ENCODE data around the gene NOS1AP. TPM values are rescaled to one million over a fixed set of nuclear protein-coding genes. Genes with fewer than 3 reads are reported as not detected.

Gene NOS1AP
- total RNA-seq, 5 donors from 2014 or later (not counting 1 experiment from before 2014, with no cell fraction given) = 0.07 to 0.16 (median 0.09) TPM; not detected in 2

- no peak overlapping the region for H3K4me3 Mint-ChIP-seq
- WGBS (ENCODE audit: insufficient coverage) = 70% methylated on average over 3 of the region's 5 CpGs
- CTCF ChIA-PET = no interaction called here
- Histone ChIP-seq H3K27me3 (replicated peaks in 1 of 2; ENCODE audit: control insufficient read depth in 2 of 2, extremely low read depth in 1 of 2, insufficient read depth in 2 of 2, low read length in 1 of 2) (peaks cover 0 to 8% of the 10 kb centered on the region in 2 experiments), H3K9me3 (no peaks in the 10 kb centered on the region), H3K36me3 (ENCODE audit: control insufficient read depth in 2 of 2, extremely low read depth in 1 of 2, insufficient read depth in 1 of 2, low read length in 1 of 2) (no peaks in the 10 kb centered on the region), H3K4me1 (ENCODE audit: control insufficient read depth in 1 of 2, extremely low read depth in 1 of 2, insufficient read depth in 2 of 2, low read length in 2 of 2) (no peaks in the 10 kb centered on the region), H3K4me3 (ENCODE audit: control insufficient read depth in 1 of 2, extremely low read depth in 1 of 2, low read length in 1 of 2) (no peak overlapping the region), H3K27ac (ENCODE audit: low read length) (no peak overlapping the region)
- no peaks in the 10 kb centered on the region for H3K4me1 Mint-ChIP-seq
- H3K9me3 Mint-ChIP-seq = no peaks in the 10 kb centered on the region
- H3K27me3 Mint-ChIP-seq = peaks cover 29 to 41% of the 10 kb centered on the region in 2 donors
- no peaks in the 10 kb centered on the region for H3K36me3 Mint-ChIP-seq
- no peak overlapping the region for H3K27ac Mint-ChIP-seq
- no peak for ATAC-seq (replicated peaks in 1 of 4)
- DNase-seq = no peak
- POLR2A ChIA-PET = no interaction called here
Observed at GRCh38 chr1:162218546-162218945, 149.1 kb downstream of the NOS1AP start.

GRCh38 chr1:162218975-162219374 is 149.5 kb downstream of the NOS1AP start:
- DNase-seq = no peak
- WGBS (ENCODE audit: insufficient coverage) = no CpG with 5 or more reads among the region's 5 CpGs
- Histone ChIP-seq H3K27ac (ENCODE audit: low read length) (no peak overlapping the region), H3K4me1 (ENCODE audit: control insufficient read depth in 1 of 2, extremely low read depth in 1 of 2, insufficient read depth in 2 of 2, low read length in 2 of 2) (no peaks in the 10 kb centered on the region), H3K36me3 (ENCODE audit: control insufficient read depth in 2 of 2, extremely low read depth in 1 of 2, insufficient read depth in 1 of 2, low read length in 1 of 2) (no peaks in the 10 kb centered on the region), H3K9me3 (no peaks in the 10 kb centered on the region), H3K4me3 (ENCODE audit: control insufficient read depth in 1 of 2, extremely low read depth in 1 of 2, low read length in 1 of 2) (no peak overlapping the region), H3K27me3 (replicated peaks in 1 of 2; ENCODE audit: control insufficient read depth in 2 of 2, extremely low read depth in 1 of 2, insufficient read depth in 2 of 2, low read length in 1 of 2) (peaks cover 0 to 8% of the 10 kb centered on the region in 2 experiments)
- Mint-ChIP-seq H3K36me3 (no peaks in the 10 kb centered on the region), H3K9me3 (no peaks in the 10 kb centered on the region), H3K4me1 (no peaks in the 10 kb centered on the region), H3K27ac (no peak overlapping the region), H3K27me3 (peaks cover 27 to 41% of the 10 kb centered on the region in 2 donors), H3K4me3 (no peak overlapping the region)
- no peak for ATAC-seq (replicated peaks in 1 of 4)
- ChIA-PET CTCF (no interaction called here), POLR2A (no interaction called here)

- ChIA-PET POLR2A (no interaction called here), CTCF (no interaction called here)
- Histone ChIP-seq H3K4me3 (ENCODE audit: control insufficient read depth in 1 of 2, extremely low read depth in 1 of 2, low read length in 1 of 2) (no peak overlapping the region), H3K27me3 (replicated peaks in 1 of 2; ENCODE audit: control insufficient read depth in 2 of 2, extremely low read depth in 1 of 2, insufficient read depth in 2 of 2, low read length in 1 of 2) (peaks cover 0 to 8% of the 10 kb centered on the region in 2 experiments), H3K4me1 (ENCODE audit: control insufficient read depth in 1 of 2, extremely low read depth in 1 of 2, insufficient read depth in 2 of 2, low read length in 2 of 2) (no peaks in the 10 kb centered on the region), H3K27ac (ENCODE audit: low read length) (no peak overlapping the region), H3K9me3 (no peaks in the 10 kb centered on the region), H3K36me3 (ENCODE audit: control insufficient read depth in 2 of 2, extremely low read depth in 1 of 2, insufficient read depth in 1 of 2, low read length in 1 of 2) (no peaks in the 10 kb centered on the region)
- Mint-ChIP-seq H3K4me1 (no peaks in the 10 kb centered on the region), H3K27me3 (peaks cover 28 to 45% of the 10 kb centered on the region in 2 donors), H3K4me3 (no peak overlapping the region), H3K9me3 (no peaks in the 10 kb centered on the region), H3K36me3 (no peaks in the 10 kb centered on the region), H3K27ac (no peak overlapping the region)
- ATAC-seq (replicated peaks in 1 of 4) = no peak
- DNase-seq = no peak
- WGBS (ENCODE audit: insufficient coverage) = no CpG with 5 or more reads among the region's 1 CpG
Observed at GRCh38 chr1:162219461-162219860, 150.0 kb downstream of the NOS1AP start.

GRCh38 chr1:162220009-162220539 is 150.6 kb downstream of the NOS1AP start:
- Histone ChIP-seq H3K9me3 (no peaks in the 10 kb centered on the region), H3K27ac (ENCODE audit: low read length) (no peak overlapping the region), H3K4me1 (ENCODE audit: control insufficient read depth in 1 of 2, extremely low read depth in 1 of 2, insufficient read depth in 2 of 2, low read length in 2 of 2) (no peaks in the 10 kb centered on the region), H3K36me3 (ENCODE audit: control insufficient read depth in 2 of 2, extremely low read depth in 1 of 2, insufficient read depth in 1 of 2, low read length in 1 of 2) (no peaks in the 10 kb centered on the region), H3K27me3 (replicated peaks in 1 of 2; ENCODE audit: control insufficient read depth in 2 of 2, extremely low read depth in 1 of 2, insufficient read depth in 2 of 2, low read length in 1 of 2) (peaks cover 0 to 7% of the 10 kb centered on the region in 2 experiments), H3K4me3 (ENCODE audit: control insufficient read depth in 1 of 2, extremely low read depth in 1 of 2, low read length in 1 of 2) (no peak overlapping the region)
- H3K27ac Mint-ChIP-seq = no peak overlapping the region
- ATAC-seq (replicated peaks in 1 of 4) (no peak), DNase-seq (no peak)
- ChIA-PET POLR2A (no interaction called here), CTCF (no interaction called here)
- peaks cover 28 to 45% of the 10 kb centered on the region in 2 donors for H3K27me3 Mint-ChIP-seq
- H3K9me3 Mint-ChIP-seq = no peaks in the 10 kb centered on the region
- H3K4me3 Mint-ChIP-seq = no peak overlapping the region
- no CpG with 5 or more reads among the region's 6 CpGs for WGBS (ENCODE audit: insufficient coverage)
- no peaks in the 10 kb centered on the region for H3K36me3 Mint-ChIP-seq
- H3K4me1 Mint-ChIP-seq = no peaks in the 10 kb centered on the region

GRCh38 chr1:162222014-162222413 is 152.5 kb downstream of the NOS1AP start:
- Mint-ChIP-seq H3K4me1 (no peaks in the 10 kb centered on the region), H3K4me3 (no peak overlapping the region), H3K9me3 (no peaks in the 10 kb centered on the region), H3K36me3 (no peaks in the 10 kb centered on the region), H3K27me3 (peaks cover 25 to 37% of the 10 kb centered on the region in 2 donors), H3K27ac (no peak overlapping the region)
- no CpG with 5 or more reads among the region's 5 CpGs for WGBS (ENCODE audit: insufficient coverage)
- Histone ChIP-seq H3K9me3 (no peaks in the 10 kb centered on the region), H3K27ac (ENCODE audit: low read length) (no peak overlapping the region), H3K36me3 (ENCODE audit: control insufficient read depth in 2 of 2, extremely low read depth in 1 of 2, insufficient read depth in 1 of 2, low read length in 1 of 2) (no peaks in the 10 kb centered on the region), H3K27me3 (replicated peaks in 1 of 2; ENCODE audit: control insufficient read depth in 2 of 2, extremely low read depth in 1 of 2, insufficient read depth in 2 of 2, low read length in 1 of 2) (peaks cover 0 to 3% of the 10 kb centered on the region in 2 experiments), H3K4me3 (ENCODE audit: control insufficient read depth in 1 of 2, extremely low read depth in 1 of 2, low read length in 1 of 2) (no peak overlapping the region), H3K4me1 (ENCODE audit: control insufficient read depth in 1 of 2, extremely low read depth in 1 of 2, insufficient read depth in 2 of 2, low read length in 2 of 2) (no peaks in the 10 kb centered on the region)
- ATAC-seq (replicated peaks in 1 of 4) = no peak
- DNase-seq = no peak
- ChIA-PET POLR2A (no interaction called here), CTCF (interaction anchor here in 1 of 2 donors (0.6 kb wide), 1 partner anchor 1017 kb away, joined by 5 read pairs; no protein-coding TSS in a partner anchor)

GRCh38 chr1:162222730-162223129 is 153.2 kb downstream of the NOS1AP start:
- no peak overlapping the region for H3K4me3 Mint-ChIP-seq
- H3K9me3 ChIP-seq = no peaks in the 10 kb centered on the region

GRCh38 chr1:162223488-162223887 is 154.0 kb downstream of the NOS1AP start:
- H3K4me1 ChIP-seq (ENCODE audit: control insufficient read depth in 1 of 2, extremely low read depth in 1 of 2, insufficient read depth in 2 of 2, low read length in 2 of 2) = no peaks in the 10 kb centered on the region
- ChIA-PET CTCF (no interaction called here), POLR2A (no interaction called here)
- peaks cover 25 to 34% of the 10 kb centered on the region in 2 donors for H3K27me3 Mint-ChIP-seq
- no CpG with 5 or more reads among the region's 2 CpGs for WGBS (ENCODE audit: insufficient coverage)
- no peak overlapping the region for H3K27ac ChIP-seq (ENCODE audit: low read length)
- no peaks in the 10 kb centered on the region for H3K9me3 Mint-ChIP-seq
- no peaks in the 10 kb centered on the region for H3K36me3 Mint-ChIP-seq
- ATAC-seq (replicated peaks in 1 of 4) (no peak), DNase-seq (no peak)
- H3K36me3 ChIP-seq (ENCODE audit: control insufficient read depth in 2 of 2, extremely low read depth in 1 of 2, insufficient read depth in 1 of 2, low read length in 1 of 2) = no peaks in the 10 kb centered on the region
- H3K4me3 Mint-ChIP-seq = no peak overlapping the region
- H3K4me1 Mint-ChIP-seq = no peaks in the 10 kb centered on the region
- peaks cover 0 to 3% of the 10 kb centered on the region in 2 experiments for H3K27me3 ChIP-seq (replicated peaks in 1 of 2; ENCODE audit: control insufficient read depth in 2 of 2, extremely low read depth in 1 of 2, insufficient read depth in 2 of 2, low read length in 1 of 2)
- no peak overlapping the region for H3K27ac Mint-ChIP-seq
- H3K9me3 ChIP-seq = no peaks in the 10 kb centered on the region
- no peak overlapping the region for H3K4me3 ChIP-seq (ENCODE audit: control insufficient read depth in 1 of 2, extremely low read depth in 1 of 2, low read length in 1 of 2)

More at GRCh38 chr1:162222730-162223129, 153.2 kb downstream of the NOS1AP start:
- DNase-seq = no peak
- POLR2A ChIA-PET = no interaction called here
- H3K4me3 ChIP-seq (ENCODE audit: control insufficient read depth in 1 of 2, extremely low read depth in 1 of 2, low read length in 1 of 2) = no peak overlapping the region
- no peak overlapping the region for H3K27ac ChIP-seq (ENCODE audit: low read length)
- no peaks in the 10 kb centered on the region for H3K4me1 ChIP-seq (ENCODE audit: control insufficient read depth in 1 of 2, extremely low read depth in 1 of 2, insufficient read depth in 2 of 2, low read length in 2 of 2)
- CTCF ChIA-PET = no interaction called here
- no peak for ATAC-seq (replicated peaks in 1 of 4)
- Mint-ChIP-seq H3K27me3 (peaks cover 25 to 35% of the 10 kb centered on the region in 2 donors), H3K36me3 (no peaks in the 10 kb centered on the region), H3K27ac (no peak overlapping the region), H3K4me1 (no peaks in the 10 kb centered on the region), H3K9me3 (no peaks in the 10 kb centered on the region)
- H3K27me3 ChIP-seq (replicated peaks in 1 of 2; ENCODE audit: control insufficient read depth in 2 of 2, extremely low read depth in 1 of 2, insufficient read depth in 2 of 2, low read length in 1 of 2) = peaks cover 0 to 3% of the 10 kb centered on the region in 2 experiments
- no CpG with 5 or more reads among the region's 2 CpGs for WGBS (ENCODE audit: insufficient coverage)
- H3K36me3 ChIP-seq (ENCODE audit: control insufficient read depth in 2 of 2, extremely low read depth in 1 of 2, insufficient read depth in 1 of 2, low read length in 1 of 2) = no peaks in the 10 kb centered on the region

Measured in T-cell (primary cell).